Inflammatory macrophage (primary cell): ENCODE results near the gene ITPR3.

Source experiments
- DNase-seq, 2 donors: peaks; one replicate each; pipeline ENCODE4 v3.0.0-alpha.2; 2020 to 2022

Gene ITPR3

DNA sequence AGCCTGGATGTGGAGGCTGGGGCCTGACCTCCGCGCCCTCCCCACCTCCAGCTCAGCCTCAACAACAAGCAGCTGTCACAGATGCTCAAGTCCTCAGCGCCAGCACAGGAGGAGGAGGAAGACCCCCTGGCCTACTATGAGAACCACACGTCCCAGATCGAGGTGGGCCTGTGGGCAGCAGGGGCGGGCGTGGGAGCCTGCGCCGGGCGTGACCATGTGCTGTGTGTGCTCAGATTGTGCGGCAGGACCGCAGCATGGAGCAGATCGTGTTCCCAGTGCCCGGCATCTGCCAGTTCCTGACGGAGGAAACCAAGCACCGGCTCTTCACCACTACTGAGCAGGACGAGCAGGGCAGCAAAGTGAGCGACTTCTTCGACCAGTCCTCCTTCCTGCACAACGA, 66.9 kb downstream of the ITPR3 start:
- DNase-seq, result no peak

DNA sequence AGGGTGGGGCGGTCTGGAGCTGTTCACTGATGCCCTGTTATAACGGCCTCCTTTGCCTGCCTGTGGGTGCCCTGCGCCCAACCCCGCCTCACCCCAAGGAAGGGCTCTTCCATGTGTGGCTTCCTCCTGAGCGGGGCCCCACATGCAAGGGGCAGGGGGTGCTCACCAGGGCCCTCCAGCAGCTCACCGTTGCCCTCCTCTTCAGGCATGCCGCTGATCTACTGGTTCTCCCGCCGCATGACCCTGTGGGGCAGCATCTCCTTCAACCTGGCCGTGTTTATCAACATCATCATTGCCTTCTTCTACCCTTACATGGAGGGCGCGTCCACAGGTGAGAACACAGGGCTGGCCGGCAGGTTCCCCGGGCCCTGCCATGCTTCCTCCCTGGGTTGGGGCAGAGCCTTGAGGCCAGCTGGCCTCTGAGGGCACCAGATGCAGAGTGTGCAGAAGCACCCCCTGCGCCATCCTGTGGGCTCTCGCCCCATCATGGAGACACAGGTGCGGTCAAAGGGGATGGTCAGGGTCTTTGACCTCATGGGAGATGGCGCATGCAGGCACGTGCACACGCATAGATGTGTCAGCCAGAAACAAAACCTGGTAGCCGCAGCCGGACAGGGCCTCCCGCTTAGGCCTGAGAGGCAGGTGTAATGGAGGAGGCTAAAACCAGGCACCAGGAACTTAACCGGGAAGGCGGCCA, 67.5 kb downstream of the ITPR3 start:
- no peak for DNase-seq

DNA sequence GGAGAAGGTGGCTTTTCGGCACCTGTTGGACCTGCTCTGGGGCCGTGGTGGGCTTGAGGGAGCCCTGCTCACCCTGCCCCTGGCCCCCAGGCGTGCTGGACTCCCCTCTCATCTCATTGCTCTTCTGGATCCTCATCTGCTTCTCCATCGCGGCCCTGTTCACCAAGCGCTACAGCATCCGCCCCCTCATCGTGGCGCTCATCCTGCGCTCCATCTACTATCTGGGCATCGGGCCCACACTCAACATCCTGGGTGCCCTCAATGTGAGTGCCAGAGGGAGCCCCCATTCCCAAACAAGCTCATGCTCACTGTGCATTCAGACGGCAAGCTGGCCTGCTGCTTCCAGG, 68.0 kb downstream of the ITPR3 start:
- DNase-seq, result no peak

DNA sequence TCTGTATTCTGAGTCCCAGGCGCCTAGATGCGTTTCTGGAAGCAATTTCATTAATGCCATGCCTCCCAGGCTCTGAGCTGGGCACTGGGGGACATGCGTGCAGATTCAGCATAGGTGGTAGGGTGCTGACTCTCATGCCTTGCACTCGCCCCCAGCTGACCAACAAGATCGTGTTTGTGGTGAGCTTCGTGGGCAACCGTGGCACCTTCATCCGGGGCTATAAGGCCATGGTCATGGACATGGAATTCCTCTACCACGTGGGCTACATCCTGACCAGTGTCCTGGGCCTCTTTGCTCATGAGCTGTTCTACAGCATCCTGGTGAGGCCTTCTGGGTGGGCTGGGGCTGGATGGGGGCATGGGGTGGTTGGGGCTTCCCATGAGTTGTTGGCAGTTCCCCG, 68.8 kb downstream of the ITPR3 start:
- DNase-seq, result no peak

DNA sequence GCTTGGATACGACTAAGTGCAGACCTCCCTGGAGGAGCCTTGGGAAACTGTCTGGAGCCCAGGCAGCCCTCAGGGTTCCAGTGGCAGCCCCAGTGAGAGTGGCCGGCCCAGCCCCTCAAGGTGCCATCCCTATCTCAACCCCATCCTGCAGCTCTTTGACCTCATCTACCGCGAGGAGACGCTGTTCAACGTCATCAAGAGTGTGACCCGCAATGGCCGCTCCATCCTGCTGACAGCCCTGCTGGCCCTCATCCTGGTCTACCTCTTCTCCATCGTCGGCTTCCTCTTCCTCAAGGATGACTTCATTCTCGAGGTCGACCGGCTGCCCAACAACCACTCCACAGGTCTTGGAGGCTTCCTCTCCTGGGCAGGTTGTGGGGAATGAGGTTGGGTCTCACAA, 69.6 kb downstream of the ITPR3 start:
- no peak for DNase-seq

DNA sequence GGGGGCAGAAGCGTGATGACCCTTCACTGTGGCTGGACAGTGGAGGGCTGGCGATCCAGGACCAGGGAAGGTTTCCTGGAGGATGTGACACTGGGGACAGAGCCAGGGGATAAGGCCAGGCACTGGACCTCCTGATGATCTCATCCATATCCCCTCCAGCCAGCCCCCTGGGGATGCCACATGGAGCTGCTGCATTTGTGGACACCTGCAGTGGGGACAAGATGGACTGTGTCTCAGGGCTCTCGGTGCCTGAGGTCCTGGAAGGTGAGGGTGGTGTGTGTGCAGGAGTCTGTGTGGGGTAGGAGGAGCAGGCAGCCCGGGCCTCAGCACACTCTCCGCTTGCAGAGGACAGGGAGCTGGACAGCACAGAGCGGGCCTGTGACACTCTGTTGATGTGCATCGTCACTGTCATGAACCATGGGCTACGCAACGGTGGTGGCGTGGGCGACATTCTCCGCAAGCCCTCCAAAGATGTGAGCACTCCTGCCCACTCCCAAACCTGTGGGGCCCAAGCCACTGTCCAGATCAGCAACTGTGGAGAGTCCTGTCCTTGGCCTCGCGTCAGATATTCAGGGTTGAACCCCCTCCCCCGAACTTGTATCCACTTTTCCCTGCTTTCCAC, 70.4 kb downstream of the ITPR3 start:
- no peak for DNase-seq

DNA sequence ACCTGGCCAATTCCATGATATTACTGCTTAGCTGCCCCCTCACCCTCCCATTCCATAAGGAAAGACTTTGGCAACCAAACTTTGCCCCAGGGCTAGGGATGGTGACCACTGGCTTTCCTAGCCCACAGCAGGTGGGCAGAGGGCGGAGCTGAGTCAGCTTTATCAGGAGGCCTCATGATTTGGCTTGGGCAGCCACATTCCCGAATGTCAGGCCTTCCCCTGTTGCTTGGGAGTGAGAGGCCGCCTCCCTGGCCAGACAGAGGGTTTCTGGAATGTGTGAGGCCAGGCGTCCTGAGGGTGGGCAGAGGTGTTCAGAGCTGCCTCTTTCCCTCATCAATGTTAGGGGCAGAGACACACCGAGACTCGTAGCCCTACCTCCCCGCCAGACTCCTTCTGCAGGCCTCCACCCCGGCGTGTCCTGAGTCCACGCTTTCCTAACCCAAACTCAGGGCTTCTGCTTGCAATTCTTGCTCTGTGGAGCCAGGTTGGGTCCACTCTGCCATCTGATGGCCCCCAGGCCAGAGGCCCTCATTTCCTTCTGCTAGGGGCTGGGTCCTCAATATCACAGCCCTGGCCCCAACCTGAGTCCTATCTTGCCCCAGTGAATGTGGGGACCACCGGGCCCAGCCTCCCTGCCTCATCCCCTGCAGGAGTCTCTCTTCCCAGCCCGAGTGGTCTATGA, 71.1 kb downstream of the ITPR3 start:
- DNase-seq, result no peak

DNA sequence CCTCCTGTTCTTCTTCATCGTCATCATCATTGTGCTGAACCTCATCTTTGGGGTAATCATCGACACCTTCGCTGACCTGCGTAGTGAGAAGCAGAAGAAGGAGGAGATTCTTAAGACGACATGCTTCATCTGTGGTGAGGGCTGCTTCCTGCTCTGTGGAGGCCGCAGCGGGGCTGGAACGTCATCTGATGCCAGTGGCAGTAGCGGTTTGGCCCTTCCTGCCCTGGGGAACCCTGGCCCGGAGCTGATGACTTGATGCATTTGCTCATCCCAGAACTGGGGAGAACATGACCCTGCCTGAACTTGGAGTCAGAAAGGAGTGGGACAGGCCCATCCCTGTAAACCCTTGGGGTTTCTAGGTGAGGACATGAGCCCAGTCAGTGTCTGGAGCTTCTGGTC, 71.6 kb downstream of the ITPR3 start:
- peak; percentile 32 to 67 for DNase-seq

DNA sequence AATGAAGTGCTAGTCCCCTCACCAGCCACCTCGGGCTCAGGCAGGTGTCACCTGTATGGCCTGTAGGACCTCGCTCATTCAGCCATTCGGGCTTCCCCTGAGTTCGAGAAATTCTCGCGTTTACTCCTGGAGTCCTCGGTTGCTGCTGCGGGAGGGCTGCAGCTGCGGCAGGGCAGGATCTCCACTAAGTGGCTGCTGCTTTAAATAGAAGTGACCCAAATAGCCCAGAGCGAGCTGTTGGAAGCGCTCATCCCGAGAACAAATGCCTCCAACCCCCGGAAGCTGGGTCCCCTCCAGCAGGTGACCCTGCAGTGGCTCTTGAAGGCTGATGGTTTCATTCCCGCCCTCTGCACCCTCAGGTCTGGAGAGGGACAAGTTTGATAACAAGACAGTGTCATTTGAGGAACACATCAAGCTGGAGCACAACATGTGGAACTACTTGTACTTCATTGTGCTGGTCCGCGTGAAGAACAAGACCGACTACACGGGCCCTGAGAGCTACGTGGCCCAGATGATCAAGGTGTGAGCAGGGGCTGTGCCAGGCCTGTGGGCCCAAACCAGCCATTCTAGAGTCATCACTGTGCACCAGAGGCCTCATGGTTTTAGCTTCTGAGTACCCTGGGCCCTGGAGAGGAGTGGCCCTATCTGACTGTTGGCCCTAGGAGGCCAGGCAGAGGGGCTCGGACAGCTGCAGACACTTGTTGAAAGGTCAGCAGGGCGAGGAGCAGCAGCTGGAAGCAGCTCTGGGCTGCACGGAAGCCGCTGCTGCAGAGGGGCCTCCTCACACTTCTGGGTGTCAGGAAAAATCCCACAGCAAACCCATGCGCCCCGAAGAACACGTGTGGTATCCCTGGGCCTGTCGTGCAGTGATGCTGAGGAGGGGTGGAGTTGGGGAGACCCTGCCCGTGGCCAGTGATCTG, 72.3 kb downstream of the ITPR3 start:
- DNase-seq, result no peak

DNA sequence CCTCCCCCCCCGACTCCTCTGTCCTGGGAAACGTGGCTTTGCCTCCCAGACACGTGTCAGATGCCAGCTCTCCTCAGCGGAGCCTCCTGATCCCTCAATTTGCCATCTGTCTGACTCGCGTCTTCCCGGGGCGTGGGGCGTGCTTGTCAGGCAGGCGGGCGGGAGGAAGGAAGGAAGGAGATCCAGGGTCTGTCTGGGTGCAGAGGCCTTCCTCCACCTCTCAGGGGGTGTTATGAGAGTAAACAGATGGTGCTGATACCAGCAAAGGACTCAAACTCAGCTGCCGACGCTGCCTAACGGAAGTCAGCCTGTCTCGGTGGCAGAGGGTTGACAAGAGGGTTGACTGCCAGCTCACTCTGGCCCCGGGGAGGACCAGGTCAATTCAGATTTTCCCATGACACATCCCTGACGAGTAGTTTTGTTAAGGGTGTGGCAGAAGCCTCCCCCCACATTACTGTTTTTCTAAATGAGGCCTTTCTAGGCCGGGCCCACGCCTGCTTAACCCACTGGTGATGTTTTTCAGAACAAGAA, 73.3 kb downstream of the ITPR3 start:
- DNase-seq, result no peak

DNA sequence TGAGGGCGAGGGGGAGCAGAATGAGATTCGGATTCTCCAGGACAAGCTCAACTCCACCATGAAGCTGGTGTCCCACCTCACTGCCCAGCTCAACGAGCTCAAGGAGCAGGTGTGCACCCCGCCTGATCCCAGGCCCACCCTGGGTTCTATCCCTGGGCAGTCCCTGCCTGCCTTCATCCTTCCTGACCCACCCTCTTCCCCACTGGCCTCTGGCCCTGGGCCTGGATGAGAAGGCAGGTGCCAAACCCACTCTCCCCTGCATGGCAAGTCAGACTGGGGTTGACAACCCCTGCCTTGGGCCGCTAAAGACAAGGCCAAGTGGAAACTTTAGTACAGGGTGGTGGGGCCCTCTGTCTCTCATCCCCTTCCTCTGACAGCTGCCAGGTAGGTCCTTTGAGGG, 73.9 kb downstream of the ITPR3 start:
- no peak for DNase-seq

DNA sequence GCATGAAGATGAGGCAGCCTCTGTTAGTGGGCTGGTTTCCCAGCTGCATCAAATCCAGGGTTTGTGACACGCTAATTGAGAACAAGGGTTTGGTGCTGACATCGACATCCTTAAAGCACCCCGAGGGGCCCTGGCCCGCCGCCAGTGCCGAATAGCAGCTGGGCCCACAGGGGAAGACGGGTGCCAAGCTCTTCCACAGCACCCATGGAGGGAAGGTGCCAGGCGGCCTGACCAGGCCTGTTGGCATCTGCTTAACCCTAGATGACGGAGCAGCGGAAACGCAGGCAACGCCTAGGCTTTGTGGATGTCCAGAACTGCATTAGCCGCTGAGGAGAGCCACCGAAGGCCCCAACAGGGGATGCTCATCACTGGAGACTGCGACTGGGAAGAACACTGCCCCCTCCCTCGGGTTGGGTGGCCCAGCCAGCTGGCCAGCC, 74.3 kb downstream of the ITPR3 start:
- no peak for DNase-seq

DNA sequence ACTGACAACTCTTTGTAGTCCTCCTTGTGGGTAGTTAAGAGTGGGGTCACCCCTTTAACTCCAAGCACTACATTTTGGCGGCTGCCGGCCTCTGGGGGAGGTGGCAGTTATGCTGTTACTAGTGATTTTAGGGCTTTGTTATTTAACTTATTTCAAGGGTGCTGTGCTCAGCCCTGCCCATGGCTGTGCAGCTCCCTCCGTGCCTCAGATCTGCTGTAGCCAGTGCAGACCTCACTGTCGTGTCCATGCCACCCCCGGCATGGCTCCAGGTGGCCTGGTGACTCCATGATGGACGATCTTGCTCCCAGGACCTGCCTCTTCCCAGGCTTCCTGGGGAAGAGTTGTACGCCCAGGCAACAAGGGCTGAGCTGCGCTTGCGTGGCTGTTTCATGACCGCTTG, 75.0 kb downstream of the ITPR3 start:
- DNase-seq, result no peak

DNA sequence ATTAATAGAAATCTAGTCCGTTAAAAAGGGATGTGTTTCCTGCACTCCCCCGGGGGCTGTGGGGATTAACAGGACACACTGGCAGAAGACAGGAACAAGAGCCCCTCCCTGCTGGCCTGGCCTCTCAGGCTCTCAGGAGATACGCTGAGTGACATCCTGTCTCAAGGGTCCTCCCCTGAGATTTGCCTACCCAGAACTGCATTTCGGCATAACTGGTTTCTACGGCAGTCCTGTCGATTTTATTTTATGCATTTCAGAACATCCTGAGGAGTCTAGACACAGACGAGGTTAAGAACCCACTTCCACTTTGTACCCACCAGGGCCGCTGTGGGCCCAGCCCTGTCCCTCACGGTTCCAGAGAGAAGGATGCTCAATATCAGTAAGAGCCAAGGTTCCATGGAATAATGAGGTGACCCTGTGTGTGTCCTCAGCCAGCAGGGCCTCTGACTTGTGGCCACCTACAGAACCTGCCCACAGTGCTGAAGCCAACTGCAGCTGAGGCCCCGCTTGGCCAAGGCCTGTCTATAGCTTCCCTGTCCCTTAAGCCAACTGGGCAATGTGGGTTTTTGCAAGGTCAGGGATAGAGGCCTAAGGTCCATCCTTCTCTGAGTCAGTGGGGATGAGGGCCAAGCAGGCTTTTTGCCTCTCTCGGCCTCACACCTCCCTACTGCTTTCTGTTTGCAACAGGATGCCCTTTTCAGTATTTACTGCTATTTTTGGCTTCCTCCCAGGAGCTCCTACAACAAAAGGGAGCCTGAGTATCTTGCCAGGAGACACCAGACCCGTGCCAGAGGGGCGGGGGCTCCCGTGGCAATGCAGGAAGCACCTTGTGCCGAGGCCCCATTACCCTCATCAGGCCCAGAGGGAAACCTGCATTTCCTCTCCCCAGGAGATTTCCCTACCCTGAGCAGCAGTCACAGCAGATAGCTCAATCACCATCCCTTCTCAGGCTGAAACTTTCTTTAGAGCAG, 75.7 kb downstream of the ITPR3 start:
- DNase-seq, result no peak

DNA sequence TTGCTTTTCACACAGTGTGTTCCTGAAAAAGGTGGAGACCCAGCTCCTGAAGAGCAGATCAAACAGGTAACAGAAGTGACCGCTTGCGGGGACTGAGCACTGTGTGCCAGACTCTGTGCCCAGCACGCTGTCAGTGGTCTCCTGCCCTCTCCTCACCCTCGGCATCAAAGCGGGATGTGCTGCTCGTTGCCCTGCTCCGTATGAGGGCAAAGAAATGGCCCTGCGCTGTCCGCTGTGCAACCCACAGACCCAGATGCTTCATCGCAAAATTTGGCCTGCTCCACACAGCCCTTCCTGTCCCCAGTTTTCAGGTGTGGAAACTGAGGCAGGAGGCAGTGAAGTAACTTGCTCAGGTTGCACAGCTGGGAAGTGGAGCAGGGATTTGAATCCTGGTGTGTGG, 76.7 kb downstream of the ITPR3 start:
- no peak for DNase-seq

DNA sequence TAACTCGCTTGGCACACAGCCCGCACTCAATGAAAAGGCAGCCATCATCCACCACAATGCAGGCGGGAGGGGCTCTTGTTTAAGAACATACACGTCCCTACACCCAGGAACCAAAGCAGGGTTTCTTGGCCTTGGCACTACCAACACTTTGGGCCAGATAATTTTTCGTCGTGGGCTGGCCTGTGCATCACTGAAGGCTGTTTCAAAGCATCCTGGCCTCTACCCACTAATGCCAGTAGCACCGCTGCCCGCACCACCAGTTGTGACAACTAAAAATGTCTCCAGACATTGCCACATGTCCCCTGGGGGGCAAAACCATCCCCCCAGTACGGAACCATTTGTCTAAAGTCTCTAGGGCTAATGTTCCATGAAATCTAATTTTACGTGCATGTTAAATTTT, 77.4 kb downstream of the ITPR3 start:
- no peak for DNase-seq

DNA sequence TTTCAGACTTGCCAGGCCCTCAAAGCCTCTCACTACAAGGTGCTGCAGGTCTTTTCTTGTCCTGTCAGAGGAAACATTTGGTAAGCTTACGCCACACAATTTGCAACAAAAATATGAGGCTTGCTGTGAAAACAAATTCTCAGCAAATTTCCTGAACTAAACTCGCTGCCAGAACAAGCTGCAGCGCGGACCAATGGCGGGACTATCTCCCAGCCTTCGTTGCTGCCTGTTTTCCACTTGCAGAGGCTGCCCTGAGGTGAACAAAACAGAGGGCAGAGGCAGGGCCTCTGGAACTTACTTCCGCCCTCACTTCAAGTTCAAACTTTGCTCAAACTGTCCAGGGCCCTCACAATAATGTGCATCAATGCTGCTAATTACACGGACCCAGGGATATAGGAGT, 78.0 kb downstream of the ITPR3 start:
- DNase-seq, result no peak

DNA sequence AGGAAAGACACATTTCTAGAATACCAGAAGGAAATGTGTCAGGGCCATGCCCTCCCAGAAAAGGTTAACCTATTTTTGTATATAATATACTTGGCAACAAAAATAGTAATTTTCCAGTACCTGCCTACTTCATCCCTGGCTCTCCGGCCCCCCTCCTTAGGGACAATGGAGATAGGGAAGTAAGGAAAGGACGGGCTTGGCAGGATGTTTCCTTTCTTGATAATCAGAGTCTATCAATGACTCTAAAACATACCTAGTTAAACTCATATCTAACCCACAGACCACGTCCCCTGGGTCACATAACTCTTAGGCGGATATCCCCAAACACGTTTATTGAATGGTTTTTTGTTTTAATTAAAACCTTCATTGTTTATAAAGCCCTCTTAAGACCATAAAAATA, 78.6 kb downstream of the ITPR3 start:
- no peak for DNase-seq

DNA sequence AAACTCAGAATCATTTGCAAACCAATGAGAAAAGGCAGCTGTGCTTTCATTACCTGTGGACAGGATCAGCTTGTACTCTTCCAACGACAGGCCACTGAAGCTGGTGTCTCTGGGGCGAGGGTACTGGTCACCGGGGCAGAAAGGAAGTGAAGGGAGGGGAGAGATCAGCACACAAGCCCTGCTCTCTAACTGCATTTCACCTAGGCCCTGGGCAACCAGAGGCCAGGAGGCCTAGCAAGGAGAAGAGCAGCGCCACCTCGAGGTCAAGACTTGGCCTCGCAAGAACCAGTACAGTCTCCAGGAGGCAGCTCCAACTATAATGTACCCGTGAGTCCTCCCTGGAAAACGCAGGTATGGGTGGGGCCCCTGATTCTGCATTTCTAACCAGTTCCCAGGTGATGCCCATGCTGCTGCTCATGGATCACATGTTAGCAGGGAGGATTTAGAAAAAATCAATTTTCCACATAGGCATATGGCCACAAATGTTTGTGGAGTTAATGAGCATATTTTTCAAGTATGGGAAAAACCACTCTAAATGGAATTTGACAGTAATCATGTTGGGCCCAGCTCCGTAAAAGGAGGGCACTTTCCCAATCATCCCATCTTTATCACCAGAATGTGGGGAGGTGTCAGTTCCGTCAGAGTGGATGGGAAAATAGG, 79.4 kb downstream of the ITPR3 start:
- peak; percentile 27 to 76 for DNase-seq

DNA sequence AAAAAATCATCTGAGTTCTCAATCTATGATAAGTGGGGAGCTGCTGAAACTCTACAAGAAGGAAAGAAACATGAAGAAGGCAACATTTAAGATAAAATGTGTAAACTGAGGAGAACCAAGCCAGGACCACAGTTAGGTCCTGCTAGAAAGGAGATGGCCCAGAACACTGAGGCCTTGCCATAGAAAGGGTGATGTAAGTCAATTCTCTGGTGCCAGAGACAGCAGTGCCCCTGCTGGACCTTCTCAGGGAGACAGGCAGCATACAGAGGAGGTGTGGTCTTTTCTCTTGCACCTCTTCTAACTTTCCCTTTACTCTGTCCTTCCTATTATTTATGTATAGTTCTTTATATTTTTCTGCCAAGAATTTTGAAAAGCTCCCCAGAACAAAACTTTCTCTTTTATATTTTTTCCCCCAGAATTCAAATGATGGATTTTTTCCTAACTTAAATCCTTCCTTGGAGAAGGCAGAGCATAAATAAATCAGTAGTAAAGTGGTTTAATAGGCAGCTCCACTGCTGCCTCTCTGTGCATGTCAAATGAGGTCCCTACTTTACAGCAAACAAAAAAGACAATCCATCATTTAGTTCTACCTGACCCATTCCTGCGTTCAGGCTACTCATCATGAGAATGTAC, 81.3 kb downstream of the ITPR3 start:
- DNase-seq, result peak; percentile 40 to 64
